Stimulated activated CD4-positive, alpha-beta T cell treated with anti-CD3 and anti-CD28 coated beads, Interleukin-12 subunit alpha, Interleukin-12 subunit beta, amount 100 ng/mL, for 4 hours (primary cell): ENCODE measurements around the gene OXT.
"Not testable (repeated sequence)": the region's sequence is repeated elsewhere in the genome, so short reads cannot be mapped to it uniquely, and the experiment has no call there.

ENCODE experiments used
- DNase-seq: peaks from one replicate; pipeline ENCODE4 v3.0.0-alpha.2; 2020

Gene OXT

DNA sequence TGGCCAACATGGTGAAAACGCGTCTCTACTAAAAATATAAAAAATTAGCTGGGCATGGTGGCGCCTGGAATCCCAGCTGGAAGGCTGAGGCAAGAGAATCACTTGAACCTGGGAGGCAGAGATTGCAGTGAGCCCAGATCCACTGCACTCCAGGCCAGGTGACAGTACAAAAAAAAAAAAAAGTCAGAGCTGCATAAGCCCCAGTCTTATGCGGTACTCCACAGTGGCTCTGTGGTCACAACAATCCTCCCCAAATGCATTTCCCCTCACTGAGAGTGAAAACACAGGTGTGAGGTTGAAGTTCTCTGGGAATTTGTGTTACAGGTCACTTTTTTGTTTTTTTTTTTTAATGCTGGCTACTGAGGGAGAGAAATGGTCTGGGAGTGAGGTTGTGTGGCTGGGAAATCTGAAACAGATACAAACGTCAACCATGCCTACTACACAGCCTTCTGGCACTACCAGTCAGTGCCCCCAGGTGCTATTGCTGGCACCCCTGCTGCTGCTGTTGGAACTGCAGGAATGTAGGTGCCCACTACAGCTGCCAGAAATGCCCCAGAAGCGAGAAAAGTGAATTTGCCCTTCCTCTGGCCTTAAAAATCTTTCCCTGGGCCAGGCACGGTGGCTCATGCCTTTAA, 19.9 kb upstream of the OXT start:
- no peak for DNase-seq

DNA sequence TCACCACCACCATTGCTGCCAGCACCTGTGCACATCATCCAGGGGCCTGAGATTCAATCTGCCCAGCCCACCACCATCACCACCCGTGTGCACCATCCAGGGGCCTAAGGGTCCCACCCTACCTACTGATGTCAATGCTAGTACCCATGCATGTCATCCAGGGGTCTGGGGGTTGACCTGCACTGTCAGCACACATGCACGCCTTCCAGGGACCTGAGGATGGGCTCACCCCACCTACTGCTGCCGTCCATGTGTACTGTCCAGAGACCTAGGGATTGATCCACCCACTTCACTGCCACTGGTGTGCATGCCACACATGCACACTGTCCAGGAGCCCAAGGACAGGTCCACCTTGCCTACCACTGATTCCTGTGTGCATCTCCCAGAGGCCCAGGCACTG, 11.9 kb upstream of the OXT start:
- no peak for DNase-seq

DNA sequence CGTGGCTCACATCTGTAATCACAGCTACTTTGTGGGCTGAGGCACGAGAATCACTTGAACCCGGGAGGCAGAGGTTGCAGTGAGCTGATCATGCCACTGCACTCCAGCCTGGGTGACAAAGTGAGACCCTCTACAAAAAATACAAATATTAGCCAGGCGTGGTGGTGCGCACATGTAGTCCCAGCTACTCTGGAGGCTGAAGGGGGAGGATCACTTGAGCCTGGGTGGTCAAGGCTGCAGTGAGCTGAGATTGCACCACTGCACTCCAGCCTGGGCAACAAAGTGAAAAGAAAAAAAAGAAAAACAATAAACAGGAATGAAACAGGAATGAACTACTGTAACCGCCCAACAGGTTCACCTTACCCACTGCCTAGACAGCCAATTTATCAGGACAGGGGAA, 7.3 kb upstream of the OXT start:
- DNase-seq: not testable (repeated sequence)

DNA sequence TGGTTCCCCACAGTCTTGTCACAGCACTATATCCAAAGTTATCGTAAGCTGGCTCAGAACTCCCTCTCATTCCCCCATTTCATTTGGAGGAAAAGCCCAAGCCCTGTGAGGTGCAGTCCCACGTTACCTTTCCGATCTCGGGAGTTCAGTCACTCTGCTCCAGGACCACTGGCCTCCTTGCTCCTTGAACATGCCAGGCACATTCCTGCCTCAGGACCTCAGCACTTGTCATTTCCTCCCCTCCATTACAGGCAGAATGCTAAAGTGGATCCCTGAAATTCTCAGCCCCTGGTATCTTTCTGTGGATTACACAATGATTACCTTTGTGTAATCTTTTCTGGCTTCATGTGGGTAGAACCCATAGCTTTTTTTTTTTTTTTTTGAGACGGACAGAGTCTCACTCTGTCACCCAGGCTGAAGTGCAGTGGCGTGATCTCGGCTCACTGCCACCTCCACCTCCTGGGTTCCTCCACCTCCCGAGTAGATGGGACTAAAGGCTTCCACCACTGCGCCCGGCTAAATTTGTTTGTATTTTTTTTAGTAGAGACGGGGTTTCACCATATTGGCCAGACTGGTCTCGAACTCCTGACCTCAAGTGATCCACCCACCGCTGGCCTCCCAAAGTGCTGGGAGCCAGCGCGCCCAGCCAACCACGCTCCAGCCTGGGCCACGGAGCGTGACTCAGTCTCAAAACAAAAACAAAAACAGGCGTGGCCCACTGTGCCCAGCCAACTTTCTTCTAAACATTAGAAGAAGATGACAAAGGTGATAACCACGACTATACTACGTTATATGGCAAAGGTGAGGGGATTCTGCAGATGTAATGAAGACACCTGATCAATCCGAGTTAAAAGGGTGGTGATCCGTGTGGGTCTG, 4.0 kb upstream of the OXT start:
- DNase-seq: no peak

DNA sequence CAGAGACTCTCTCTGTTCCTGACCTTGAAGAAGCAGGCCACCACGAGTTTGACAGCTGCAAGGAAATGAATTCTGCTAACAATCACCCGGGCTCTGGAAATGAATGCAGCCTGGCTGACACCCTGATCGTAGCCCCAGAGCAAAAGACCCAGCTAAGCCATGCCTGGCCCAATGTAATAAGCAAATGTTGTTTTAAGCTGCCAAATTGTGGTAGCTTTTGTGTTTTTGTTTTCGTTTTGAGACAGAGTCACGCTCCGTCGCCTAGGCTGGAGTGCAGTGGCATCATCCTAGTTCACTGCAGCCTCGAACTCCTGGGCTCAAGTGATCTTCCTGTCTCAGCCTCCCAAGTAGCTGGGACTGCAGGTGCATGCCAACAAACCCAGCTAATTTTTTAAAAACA, 3.3 kb upstream of the OXT start:
- DNase-seq: no peak

DNA sequence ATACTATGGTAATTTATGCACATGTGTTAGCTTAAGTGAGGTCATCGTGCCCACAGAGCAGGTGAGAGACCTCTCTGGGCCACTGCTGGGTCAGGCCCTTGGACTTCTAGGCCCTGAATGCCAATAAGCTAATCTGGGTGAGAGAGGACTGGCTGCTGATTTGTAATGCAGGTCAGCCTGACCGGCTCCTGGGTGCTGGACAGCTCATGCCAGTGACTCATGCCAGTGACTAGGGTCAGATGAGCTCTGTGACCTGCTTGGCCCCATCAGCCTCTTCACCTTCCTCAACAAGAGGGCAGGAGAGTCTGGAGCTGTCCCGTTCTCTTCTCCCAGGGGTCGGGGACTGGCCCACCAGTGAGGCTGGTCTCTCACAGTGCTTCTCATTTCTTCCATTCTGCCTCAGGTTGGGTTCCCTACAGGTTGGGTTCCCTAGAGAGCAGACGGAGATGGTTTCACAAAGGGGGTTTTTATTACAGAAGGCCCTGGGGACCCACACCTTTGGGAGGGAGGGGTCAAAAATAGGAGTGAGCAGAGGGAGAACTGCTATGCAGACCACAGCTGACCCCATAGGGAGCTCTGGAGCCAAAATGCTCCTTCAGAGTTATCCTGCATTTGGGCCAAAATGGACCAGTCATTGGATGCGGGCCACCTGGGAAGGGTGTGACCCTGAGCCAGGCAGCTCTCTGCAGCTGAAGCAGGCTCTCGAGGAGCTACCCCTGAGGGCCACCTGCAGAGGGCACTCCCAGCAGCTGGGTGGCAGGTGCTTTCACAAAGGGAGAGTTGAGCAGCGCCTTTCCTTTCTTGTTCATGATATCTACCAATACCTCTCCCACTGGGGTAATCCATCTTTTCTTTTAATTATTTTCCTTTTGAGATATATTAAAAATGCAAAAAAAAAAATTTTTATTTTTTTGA, 2.2 kb upstream of the OXT start:
- DNase-seq: no peak

DNA sequence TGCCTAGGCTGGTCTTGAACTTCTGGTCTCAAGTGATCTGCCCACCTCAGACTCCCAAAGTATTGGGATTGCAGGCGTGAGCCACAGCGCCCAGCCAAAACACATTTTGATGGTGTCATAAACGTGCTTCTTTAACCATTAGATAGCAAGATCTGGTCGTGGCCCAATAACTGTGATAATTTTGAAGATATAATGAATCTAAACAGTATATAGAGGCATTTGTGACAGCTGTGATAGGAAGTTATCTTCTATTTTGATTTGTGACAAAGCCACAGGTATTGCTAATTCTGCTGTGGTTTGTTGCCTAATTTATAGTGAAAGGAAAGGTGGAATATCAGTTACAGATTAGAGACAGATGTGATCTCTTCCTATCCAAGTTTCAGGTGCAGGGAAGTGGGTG, 695 bp upstream of the OXT start:
- no peak for DNase-seq

DNA sequence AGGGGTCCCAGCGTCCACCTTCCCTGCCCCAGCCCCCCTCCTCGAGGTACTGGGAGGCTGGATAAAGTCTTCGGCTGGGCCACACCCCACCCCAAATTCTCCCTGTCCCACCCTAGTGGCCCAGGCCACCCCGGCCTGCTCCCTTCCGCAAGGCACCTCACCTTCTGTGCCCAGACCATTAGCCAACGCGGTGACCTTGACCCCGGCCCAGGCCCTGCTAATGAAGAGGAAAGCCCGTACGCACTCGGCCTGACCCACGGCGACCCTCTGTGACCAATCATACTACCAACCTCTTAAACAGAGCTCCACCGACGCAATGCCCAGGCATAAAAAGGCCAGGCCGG, 182 bp upstream of the OXT start:
- DNase-seq: no peak

DNA sequence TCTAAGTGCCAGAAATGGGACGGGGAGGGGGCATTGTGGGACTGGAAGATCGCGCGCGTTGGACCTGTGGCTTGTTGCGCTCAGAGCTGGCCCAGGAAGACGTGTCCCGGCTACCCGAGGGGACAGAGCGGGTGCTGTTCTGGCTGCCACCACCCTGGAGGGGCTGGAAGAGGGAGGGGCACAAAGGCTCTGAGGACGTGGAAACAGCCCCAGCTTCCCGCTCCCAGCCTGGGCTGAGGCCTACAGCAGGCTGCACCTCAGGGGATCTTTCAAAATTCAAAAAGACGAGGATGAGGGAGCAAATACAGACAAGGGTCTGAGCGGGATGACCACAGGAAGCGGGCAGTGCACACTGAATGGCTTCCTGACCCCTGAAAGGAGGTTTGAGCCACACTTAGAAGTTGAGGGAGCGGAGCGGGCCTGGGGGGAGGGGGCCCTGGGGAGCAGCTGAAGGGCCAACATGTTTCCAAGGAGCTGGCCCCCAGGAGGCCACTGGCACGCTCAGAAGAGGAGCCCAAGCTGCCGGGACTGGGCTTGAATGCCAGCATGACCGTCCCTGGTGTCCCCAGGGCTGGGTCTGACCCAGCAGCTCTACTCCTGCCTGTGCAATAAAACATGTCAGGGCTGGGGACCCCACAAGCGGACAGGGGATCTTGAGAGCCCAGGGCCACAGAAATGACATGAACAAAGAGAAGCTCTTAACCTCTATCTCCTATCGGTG, 1.3 kb downstream of the OXT start:
- DNase-seq: no peak

DNA sequence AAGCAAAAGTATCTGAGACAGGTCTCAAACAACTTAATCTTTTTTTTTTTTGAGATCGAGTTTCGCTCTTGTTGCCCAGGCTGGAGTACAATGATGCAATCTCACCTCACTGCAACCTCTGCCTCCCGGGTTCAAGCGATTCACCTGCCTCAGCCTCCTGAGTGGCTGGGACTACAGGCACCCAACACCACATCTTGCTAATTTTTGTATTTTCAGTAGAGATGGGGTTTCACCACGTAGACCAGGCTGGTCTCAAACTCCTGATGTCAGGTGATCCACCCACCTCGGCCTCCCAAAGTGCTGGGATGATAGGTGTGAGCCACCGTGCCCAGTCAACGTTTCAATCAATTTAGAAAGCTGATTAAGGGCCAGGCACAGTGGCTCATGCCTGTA, 1.8 kb downstream of the OXT start:
- not testable (repeated sequence) for DNase-seq

DNA sequence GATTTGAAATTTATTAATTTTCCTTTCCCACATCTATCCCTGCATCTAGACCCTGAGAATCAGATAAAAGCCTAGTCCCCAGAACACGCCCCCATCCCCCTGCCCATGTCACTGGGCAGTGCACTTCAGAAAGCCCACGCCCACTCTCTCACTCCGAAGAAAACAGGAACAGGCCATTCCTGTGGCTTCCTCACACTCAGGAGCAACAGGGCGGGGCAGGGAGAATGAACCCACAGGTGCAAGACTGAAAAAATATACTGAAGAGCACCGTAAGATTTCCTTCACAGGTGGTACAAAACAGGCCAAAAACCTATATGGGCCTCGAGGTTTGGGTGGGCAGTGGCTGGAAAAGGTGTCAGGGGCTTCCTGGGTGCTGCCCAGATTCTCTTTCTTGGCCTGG, 3.4 kb downstream of the OXT start:
- no peak for DNase-seq

DNA sequence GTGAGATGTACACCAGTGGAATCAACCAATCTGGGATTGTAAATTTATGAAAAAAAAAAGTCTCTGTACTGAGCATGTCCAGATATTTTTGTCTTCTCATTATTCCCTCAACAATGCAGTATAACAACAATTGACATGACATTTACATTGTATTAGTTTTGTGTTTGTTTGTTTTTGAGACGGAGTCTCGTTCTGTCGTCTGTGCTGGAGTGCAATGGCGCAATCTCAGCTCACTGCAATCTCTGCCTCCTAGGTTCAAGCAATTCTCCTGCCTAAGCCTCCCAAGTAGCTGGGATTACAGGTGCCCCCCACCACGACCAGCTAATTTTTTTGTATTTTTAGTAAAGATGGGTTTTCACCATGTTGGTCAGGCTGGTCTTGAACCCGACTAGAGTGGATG, 3.9 kb downstream of the OXT start:
- not testable (repeated sequence) for DNase-seq

DNA sequence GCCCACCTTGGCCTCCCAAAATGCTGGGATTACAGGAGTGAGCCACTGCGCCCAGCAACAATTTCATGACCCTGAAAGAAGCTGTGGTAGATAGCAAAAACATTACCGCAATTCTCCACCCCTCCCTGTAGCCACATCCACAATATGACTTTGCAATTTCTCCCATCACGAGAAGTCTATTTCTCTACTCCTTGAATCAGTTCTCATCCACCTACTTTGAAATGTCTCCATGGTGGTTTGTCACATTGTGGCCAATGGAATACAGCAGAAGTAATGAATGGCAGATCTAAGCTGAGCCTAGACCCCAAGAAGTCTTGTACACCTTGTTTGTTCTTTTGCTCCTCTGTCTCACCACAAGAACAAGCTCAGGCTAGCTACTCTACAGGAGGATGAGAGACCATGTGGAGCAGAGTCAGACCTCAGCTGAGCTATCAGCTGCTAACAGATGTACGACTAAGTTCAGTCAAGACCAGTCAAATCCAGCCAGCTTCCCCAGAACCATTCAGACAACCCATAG, 6.3 kb downstream of the OXT start:
- DNase-seq: no peak

DNA sequence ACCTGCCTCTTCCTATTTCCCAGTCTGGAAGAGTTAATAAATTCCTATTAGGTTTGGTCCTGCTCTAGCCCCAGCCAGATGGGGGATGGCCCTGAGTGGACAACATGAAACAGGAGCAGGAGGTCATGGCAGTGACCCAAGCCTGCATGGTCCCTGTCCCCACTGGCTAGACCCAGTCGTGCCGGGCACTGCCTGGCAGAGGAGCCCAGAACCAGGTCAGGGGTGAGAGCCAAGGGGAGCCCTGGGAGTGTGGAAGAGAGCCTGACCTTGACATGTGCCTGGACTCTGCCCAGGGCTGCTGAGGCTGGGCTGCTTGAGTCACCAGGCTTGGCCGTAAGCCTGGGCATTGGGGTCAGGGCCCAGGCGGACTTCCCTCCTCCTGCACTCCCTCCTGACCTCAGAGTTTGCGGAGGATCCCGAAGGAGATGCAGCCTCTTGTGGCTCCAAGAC, 9.5 kb downstream of the OXT start:
- no peak for DNase-seq

DNA sequence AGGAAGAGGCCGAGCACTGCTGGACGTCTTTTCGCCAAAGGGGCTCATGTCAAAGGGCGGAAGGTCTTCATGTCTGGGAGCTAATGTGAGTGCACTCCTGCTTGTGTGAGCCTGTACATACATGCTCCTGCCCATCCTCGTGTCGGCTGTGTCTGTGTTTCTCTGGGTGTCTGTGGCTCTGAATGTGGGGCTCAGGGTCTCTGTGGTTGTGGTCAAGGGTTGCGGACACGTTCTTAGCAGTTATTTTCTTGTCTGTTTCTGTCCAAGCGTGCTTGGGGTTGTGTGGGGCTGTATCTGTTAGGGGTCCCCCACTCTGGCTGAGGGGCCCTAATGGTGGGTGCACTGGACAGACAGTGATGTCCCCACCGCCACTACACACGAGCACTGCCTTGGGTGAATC, 10.2 kb downstream of the OXT start:
- no peak for DNase-seq

DNA sequence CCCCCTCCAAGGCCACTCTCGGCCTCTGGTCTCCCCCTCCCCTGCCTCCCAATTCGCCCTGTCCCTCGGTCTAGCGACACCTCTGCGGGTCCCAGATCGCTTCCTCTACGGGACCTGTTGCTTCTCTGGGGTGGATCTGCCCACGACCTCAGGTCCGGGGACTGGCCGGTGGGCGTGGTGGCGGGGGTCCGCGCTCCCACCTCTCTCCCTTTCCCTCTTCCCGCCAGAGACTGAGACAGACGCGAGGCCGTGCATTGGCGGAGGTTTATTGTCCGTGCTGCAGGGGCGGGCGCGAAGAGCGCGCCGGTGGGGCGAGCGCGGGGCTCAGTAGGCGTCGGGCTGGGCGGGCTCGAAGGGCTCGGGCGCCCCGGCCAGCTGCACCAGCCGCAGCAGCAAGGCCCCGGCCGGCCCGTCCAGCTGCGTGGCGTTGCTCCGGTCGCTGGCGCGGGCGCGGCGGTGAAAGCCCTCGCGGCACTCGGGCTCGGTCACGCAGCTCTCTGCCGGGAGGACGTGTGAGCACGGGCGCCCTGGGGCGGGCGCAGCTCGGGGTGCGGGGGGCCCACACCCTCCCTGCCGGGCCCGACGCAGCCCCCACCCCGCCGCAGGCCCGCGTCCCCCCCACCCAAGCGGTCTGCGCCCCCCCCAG, 11.0 kb downstream of the OXT start:
- no peak for DNase-seq

DNA sequence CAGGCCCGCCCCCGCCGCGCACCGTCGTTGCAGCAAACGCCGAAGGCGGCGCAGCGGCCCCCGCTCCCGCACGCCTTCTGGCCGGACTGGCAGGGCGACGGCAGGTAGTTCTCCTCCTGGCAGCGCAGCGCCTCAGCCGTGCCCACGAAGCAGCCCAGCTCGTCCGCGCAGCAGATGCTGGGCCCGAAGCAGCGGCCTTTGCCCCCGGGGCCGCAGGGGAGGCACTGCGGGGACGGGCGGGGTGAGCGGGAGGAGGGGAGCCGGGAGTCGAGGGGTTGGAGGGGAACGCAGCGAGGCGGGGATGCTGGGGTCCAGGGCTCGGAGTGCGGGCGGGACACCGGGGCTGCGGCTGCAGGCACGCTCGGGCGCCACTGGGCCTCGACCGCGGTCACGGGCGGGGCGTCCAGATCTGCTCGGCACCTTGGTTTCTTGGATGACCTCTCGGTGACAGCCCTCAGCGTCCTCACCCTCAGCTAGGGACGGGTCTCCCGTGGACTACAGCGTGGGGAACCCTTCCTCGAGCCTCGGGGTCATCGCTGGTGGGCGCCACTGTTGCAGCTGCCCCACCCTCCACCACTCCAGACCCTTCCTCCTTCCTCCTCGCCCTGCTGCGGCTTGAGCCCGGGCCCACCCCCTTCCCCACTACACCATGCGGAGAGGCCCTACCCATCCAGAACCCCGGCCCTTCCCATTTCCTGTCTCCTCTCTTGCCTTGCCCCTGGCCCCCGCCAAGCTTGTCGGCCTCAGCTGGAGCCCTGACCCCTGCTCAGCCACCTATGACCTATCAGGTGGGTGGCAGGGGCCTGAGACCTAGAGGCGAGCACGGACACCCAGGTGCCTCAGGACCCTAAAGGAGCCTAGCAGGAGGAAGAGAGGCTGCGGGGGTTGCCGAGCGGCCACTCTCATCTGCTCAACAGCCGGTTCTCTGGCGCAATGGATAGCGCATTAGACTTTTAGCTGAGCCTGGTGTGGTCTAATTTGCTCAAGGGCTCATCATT, 11.8 kb downstream of the OXT start:
- DNase-seq: no peak

DNA sequence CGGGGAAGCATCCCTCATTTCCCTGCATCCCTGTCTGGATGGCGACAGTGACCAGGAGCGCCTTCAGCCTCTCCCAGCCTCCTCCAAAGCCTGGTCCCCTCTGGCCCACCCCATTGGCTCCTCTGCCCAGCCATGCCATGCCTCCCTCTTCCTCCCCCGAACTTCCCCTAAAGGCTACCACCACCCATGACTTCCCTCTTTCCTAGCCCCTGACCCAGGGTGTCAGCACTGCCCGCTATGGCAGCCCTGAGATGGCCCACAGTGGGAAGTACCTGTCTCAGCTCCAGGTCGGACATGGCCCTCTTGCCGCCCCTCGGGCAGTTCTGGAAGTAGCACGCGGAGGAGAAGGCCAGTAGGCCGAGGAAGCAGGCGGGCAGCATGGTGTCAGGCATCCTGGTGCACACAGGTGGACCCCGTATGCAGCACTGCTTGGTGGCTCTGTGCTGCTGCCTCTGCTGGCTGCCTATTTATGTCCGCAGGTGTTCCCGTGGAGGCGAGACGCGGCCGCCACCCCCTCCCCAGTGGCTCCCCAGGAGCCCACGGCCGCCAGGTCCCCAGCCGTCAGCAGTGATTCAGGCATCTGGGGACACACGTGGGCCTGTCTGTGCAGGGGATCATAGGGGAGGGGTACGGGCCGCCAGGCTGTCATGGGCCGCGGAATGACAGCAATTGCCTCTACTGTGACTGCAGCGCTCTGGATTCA, 13.0 kb downstream of the OXT start, which contains the start of gene AVP:
TSS of gene AVP (minus strand) at position 442 of the 703 bp plus-strand sequence. CDS start at position 392, 50 bp downstream.
- DNase-seq: no peak

DNA sequence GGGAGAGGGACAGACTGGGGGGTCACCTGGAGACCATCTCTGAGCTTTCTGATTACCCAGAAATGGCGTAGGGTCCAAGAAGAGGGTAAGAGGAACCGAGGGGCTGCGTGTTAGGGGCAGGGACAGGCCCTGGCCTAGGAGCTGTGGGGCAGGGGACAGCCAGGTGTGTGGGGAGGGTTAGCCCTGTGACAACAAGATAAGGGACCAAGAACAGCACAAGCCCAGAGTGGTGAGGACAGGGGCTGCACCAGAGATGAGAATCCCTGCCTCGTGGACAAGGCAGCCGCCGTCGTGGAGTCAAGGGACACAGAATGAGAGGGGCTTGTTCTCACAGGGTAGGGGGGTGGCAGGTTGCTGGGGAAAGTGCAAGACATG, 13.6 kb downstream of the OXT start:
- no peak for DNase-seq

DNA sequence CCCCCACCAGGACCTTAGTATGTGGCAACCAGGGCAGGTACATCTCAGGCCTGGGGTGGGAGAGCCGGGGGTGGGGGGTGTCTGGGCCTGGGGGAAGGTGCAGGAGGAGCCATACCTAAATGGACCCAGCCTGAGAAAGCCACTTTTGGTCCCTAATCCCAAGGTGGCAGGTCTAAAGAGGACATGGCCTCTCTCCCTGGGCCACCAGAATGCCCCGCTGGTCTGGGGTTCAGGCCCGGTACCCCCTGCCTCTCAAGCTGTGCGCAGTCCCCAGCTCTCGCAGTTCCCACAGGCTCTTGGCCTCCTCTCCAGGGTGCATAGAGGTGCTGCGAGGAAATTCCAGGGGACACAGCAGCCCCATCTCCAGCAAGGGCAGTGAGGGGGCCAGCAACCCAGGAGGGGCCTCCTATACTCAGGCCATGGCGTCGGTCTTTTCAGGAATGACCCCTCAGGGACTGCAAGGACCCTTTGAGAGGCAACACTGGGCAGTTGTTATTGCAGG, 14.2 kb downstream of the OXT start:
- DNase-seq: no peak
